ENCODE data around the gene C10orf90.

Gene C10orf90

GRCh38 chr10:126468876-126469643 is 201.4 kb downstream of the C10orf90 start:
- no peak overlapping the region for H3K27ac Mint-ChIP-seq

GRCh38 chr10:126468467-126468866 is 202.0 kb downstream of the C10orf90 start:
- Mint-ChIP-seq H3K36me3 (ENCODE audit: low read depth) (no peaks in the 10 kb centered on the region), H3K9me3 (no peaks in the 10 kb centered on the region), H3K27ac (no peak overlapping the region), H3K4me1 (ENCODE audit: low read depth) (no peaks in the 10 kb centered on the region), H3K27me3 (peaks cover 4% of the 10 kb centered on the region), H3K4me3 (no peak overlapping the region)
- intact Hi-C loops (cut with micrococcal nuclease), result no loop called here

More at GRCh38 chr10:126468876-126469643, 201.4 kb downstream of the C10orf90 start:
- H3K36me3 Mint-ChIP-seq (ENCODE audit: low read depth), result no peaks in the 10 kb centered on the region
- no peaks in the 10 kb centered on the region for H3K4me1 Mint-ChIP-seq (ENCODE audit: low read depth)
- H3K4me3 Mint-ChIP-seq, result no peak overlapping the region
- no peaks in the 10 kb centered on the region for H3K9me3 Mint-ChIP-seq
- peaks cover 4% of the 10 kb centered on the region for H3K27me3 Mint-ChIP-seq
- intact Hi-C loops (cut with micrococcal nuclease), result no loop called here

DNA sequence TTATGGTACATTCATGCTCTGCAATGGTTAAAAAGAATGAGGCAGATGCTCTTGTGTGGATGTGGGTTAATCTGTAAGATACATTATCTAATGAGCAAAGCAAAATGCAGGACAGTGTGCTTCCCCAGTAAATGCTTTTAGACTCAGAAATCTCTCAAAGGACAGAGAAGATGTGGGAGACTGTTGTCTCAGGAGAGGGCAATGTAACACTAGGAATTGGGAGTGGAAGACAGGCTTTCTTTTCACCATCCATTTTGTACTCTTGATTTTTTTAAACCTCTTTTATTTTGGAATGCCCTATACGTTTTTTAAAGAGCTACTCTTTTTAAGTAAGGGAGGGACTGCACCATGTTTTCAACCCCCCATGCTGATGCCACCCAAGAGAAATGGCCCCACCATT is 204.7 kb downstream of the C10orf90 start:
- no peak overlapping the region for H3K27ac Mint-ChIP-seq
- intact Hi-C loops (cut with micrococcal nuclease), result no loop called here
- H3K4me1 Mint-ChIP-seq (ENCODE audit: low read depth), result no peaks in the 10 kb centered on the region
- H3K36me3 Mint-ChIP-seq (ENCODE audit: low read depth), result no peaks in the 10 kb centered on the region
- peaks cover 4% of the 10 kb centered on the region for H3K27me3 Mint-ChIP-seq
- no peaks in the 10 kb centered on the region for H3K9me3 Mint-ChIP-seq
- no peak overlapping the region for H3K4me3 Mint-ChIP-seq

DNA sequence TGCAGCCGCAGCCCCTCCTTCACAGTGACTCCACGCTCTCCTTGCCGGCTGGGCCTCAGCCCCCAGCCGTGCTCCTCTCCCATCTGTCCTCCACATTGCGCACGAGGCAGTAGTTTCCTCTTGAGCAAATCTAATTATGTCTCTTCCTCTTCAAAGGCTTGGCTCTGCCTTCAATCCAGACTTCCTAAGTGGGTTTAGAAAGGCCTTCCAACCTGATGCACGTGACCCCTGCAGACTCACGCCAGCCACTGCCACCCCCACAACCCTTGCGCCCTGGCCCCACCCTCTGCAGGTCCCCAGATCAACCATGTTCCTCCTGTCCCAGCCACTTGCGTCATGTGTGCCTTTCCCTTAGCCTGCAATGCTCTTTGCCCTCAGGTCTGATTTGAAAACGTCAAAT is 207.2 kb downstream of the C10orf90 start:
- Mint-ChIP-seq H3K27ac (no peak overlapping the region), H3K4me3 (no peak overlapping the region), H3K9me3 (no peaks in the 10 kb centered on the region), H3K4me1 (ENCODE audit: low read depth) (no peaks in the 10 kb centered on the region), H3K36me3 (ENCODE audit: low read depth) (no peaks in the 10 kb centered on the region), H3K27me3 (no peaks in the 10 kb centered on the region)
- intact Hi-C loops (cut with micrococcal nuclease), result no loop called here

- intact Hi-C loops (cut with micrococcal nuclease), result no loop called here
- Mint-ChIP-seq H3K27me3 (no peaks in the 10 kb centered on the region), H3K4me3 (no peak overlapping the region), H3K27ac (no peak overlapping the region), H3K4me1 (ENCODE audit: low read depth) (no peaks in the 10 kb centered on the region), H3K36me3 (ENCODE audit: low read depth) (no peaks in the 10 kb centered on the region), H3K9me3 (no peaks in the 10 kb centered on the region)
These were observed 209.1 kb downstream of the C10orf90 start for GRCh38 chr10:126461289-126461940.

- Mint-ChIP-seq H3K27me3 (no peaks in the 10 kb centered on the region), H3K9me3 (no peaks in the 10 kb centered on the region), H3K4me3 (no peak overlapping the region), H3K36me3 (ENCODE audit: low read depth) (no peaks in the 10 kb centered on the region), H3K4me1 (ENCODE audit: low read depth) (no peaks in the 10 kb centered on the region), H3K27ac (no peak overlapping the region)
- intact Hi-C loops (cut with micrococcal nuclease), result no loop called here
These were observed 210.5 kb downstream of the C10orf90 start for GRCh38 chr10:126459878-126460481.

DNA sequence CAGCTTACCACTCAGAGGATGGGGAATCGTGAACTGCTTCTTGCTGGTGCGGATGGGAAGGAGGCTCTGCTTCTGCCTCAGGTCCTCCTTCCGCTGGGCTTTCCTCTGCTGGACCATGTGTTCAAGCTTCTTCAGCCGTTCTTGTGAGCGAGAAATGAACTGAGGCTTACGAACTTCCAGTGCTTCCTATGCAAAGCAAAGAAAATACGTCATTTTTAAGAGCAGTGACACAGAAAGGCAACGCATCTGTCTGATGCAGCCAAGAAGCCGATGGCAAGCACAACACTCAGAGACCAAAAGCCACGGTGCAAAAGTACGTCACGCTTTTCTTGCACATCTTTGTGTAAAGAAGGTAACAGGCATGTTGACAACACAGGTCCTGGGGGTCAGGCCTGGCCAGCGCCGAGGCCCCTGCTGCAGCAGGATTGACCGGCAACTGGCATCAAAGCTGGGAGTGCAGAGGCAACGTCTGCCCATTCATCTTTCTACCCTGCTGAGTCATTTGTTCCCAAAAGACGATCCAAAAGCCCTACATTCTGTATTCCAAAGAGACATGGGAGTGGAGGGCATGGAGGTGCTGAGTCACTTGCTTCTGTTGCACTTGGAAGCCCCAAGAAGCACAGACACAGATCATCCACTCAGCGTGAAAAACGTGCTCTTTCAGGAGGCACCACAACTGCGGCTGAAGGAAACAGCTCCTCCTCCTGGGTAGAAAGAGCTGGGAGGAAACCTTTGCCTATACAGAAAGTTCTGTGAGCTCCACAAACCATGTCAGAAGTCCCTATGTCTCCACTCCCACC is 211.3 kb downstream of the C10orf90 start:
- intact Hi-C loops (cut with micrococcal nuclease), result no loop called here
- H3K27me3 Mint-ChIP-seq, result no peaks in the 10 kb centered on the region

DNA sequence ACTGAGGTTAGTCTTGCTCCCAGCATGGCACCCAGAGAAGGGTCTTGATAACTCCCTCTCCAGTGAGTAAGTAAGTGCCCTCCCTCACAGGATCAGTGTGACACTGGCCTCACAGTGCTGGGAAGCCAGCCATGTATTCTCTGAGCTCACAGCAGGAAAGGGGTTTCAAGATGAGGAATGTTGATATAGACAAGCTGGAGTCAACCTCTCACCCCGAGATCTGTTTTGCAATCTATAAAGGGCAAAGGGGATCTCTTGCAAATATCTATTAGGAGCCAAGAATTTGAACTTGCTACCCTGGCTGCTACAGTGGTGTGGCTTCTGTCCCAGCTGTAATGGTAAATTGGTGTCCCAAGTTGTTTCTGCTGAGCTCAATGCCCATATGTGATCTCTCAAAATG is 212.0 kb downstream of the C10orf90 start:
- Mint-ChIP-seq H3K4me3 (no peak overlapping the region), H3K27ac (no peak overlapping the region), H3K27me3 (no peaks in the 10 kb centered on the region), H3K36me3 (ENCODE audit: low read depth) (no peaks in the 10 kb centered on the region), H3K9me3 (no peaks in the 10 kb centered on the region), H3K4me1 (ENCODE audit: low read depth) (no peaks in the 10 kb centered on the region)
- intact Hi-C loops (cut with micrococcal nuclease), result no loop called here

More for the DNA sequence above, 211.3 kb downstream of the C10orf90 start:
- H3K27ac Mint-ChIP-seq, result no peak overlapping the region
- no peaks in the 10 kb centered on the region for H3K36me3 Mint-ChIP-seq (ENCODE audit: low read depth)
- no peaks in the 10 kb centered on the region for H3K4me1 Mint-ChIP-seq (ENCODE audit: low read depth)
- H3K9me3 Mint-ChIP-seq, result no peaks in the 10 kb centered on the region
- no peak overlapping the region for H3K4me3 Mint-ChIP-seq

DNA sequence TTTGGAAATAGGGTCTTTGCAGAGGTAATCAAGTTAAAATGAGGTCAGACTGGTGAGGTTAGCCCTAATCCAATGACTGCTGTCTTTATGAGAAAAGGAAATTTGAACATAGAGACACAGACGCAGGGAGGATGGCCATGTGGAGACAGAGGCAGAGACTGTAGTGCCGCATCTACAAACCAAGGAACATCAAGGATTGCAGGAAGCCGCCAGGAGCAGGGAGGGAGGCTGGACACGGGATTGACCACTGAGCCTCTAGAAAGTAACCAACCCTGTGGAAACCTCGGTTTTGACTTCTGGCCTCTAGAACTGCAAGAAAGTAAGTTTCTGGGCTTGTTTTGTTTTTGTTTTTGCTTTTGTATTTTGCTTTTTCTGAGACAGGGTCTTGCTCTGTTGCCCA is 213.9 kb downstream of the C10orf90 start:
- H3K36me3 Mint-ChIP-seq (ENCODE audit: low read depth), result no peaks in the 10 kb centered on the region
- H3K27me3 Mint-ChIP-seq, result no peaks in the 10 kb centered on the region
- no peaks in the 10 kb centered on the region for H3K4me1 Mint-ChIP-seq (ENCODE audit: low read depth)
- H3K9me3 Mint-ChIP-seq, result no peaks in the 10 kb centered on the region
- H3K27ac Mint-ChIP-seq, result no peak overlapping the region
- intact Hi-C loops (cut with micrococcal nuclease), result no loop called here
- no peak overlapping the region for H3K4me3 Mint-ChIP-seq

DNA sequence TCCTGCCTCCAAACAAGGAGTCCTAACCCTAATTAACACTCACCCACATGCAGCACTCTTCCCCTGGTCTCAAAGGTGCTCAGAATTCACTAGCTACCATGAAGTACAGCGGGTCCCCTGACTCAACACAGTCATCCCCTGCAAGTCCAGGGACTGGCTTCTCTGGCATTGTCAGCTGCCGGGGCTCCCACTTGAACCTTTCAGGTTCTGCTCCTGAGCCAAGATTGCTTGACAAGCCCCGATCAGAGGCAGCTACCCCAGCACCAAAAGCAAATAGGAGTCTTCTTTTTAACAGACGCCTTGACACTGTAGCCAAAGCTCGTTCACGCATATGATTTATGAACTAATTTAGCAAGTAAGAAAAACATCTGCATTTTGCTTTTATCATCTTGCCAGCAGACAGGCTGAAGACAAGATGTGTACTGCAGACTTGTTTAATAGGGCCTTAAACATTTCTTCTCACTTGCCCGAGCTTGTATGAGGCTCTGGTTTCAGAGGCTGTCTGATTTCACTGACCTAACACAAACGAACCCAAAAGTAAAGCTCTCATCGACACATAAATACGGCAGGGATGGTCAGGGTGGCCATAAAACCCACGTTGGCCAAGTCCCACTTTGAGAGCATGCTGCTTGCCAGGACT is 214.6 kb downstream of the C10orf90 start:
- intact Hi-C loops (cut with micrococcal nuclease), result no loop called here
- no peaks in the 10 kb centered on the region for H3K27me3 Mint-ChIP-seq
- H3K36me3 Mint-ChIP-seq (ENCODE audit: low read depth), result no peaks in the 10 kb centered on the region
- no peaks in the 10 kb centered on the region for H3K9me3 Mint-ChIP-seq
- no peaks in the 10 kb centered on the region for H3K4me1 Mint-ChIP-seq (ENCODE audit: low read depth)
- H3K4me3 Mint-ChIP-seq, result no peak overlapping the region
- H3K27ac Mint-ChIP-seq, result no peak overlapping the region

DNA sequence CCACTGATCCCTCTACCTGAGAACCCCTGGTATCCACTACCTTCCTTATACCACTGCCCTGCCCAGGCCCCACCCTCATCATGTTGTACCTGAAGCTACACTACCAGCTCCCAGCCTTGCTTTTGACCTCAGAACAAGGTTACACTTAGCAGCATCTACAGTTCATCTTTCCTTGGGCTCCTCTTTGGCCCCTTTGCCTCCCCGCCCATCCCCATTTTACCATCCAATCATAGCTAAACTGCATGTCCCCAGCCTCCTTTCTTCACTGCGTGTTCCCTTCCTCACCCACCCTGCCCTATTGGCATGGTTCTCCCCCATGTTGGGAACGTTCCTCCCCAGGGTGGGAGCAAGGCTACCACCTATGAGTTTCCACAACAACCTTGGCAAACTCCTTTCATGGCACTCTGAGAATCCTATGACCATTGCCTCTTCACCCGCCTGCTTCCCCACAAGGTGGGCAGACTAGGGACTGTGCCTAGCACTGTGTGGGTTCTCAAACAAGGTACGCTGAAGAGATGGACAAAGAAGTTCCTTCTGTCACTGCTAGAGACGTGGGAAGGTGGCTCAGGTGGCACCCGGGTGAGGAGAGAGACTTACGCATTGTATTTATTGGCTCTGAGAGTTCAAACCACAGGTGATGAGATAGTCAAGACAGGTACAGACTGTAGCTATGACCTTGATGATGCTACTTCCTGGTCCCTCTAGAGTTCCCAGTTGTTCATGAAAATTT is 215.3 kb downstream of the C10orf90 start:
- intact Hi-C loops (cut with micrococcal nuclease), result no loop called here
- no peaks in the 10 kb centered on the region for H3K27me3 Mint-ChIP-seq
- no peaks in the 10 kb centered on the region for H3K9me3 Mint-ChIP-seq
- H3K27ac Mint-ChIP-seq, result no peak overlapping the region
- no peaks in the 10 kb centered on the region for H3K36me3 Mint-ChIP-seq (ENCODE audit: low read depth)
- no peak overlapping the region for H3K4me3 Mint-ChIP-seq
- no peaks in the 10 kb centered on the region for H3K4me1 Mint-ChIP-seq (ENCODE audit: low read depth)

- no peak overlapping the region for H3K4me3 Mint-ChIP-seq
- H3K27ac Mint-ChIP-seq, result no peak overlapping the region
- no peaks in the 10 kb centered on the region for H3K4me1 Mint-ChIP-seq (ENCODE audit: low read depth)
- H3K9me3 Mint-ChIP-seq, result no peaks in the 10 kb centered on the region
- intact Hi-C loops (cut with micrococcal nuclease), result no loop called here
- H3K27me3 Mint-ChIP-seq, result no peaks in the 10 kb centered on the region
- no peaks in the 10 kb centered on the region for H3K36me3 Mint-ChIP-seq (ENCODE audit: low read depth)
These were observed 216.3 kb downstream of the C10orf90 start for GRCh38 chr10:126454045-126454751.

DNA sequence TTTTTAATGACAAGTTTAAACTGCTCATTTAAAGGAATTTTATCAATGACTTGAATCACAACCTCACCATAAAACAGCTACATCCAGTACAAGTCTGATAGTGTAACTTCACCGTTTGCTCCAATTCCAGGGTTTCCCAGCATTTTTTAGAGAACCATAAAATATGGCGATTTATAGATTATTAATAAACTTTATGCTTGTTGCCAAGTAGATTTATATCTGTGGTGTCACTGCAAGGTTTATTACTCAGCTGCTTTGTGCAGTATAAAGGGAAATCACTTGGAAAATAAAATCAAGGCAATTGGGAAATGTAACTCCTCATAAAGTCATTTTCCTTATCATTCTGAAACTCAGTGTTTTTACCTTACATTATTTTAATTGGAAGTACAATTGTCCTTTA is 218.2 kb downstream of the C10orf90 start:
- Mint-ChIP-seq H3K4me1 (ENCODE audit: low read depth) (no peaks in the 10 kb centered on the region), H3K36me3 (ENCODE audit: low read depth) (no peaks in the 10 kb centered on the region), H3K4me3 (no peak overlapping the region), H3K27me3 (no peaks in the 10 kb centered on the region), H3K9me3 (no peaks in the 10 kb centered on the region), H3K27ac (no peak overlapping the region)
- intact Hi-C loops (cut with micrococcal nuclease), result no loop called here
